ENCODE results near the gene HDAC10.
"Not testable (repeated sequence)": the region's sequence is repeated elsewhere in the genome, so short reads cannot be mapped to it uniquely, and the experiment has no call there.

The HDAC10 gene

GRCh38 chr22:50216684-50217520 lies 34.2 kb downstream of the HDAC10 start:
- no peak for DNase-seq (ENCODE audit: low spot score)

GRCh38 chr22:50216055-50216683 lies 34.9 kb downstream of the HDAC10 start:
- DNase-seq (ENCODE audit: low spot score): no peak

- DNase-seq (ENCODE audit: low spot score): no peak
Observed at GRCh38 chr22:50215297-50216054, 35.6 kb downstream of the HDAC10 start.

GRCh38 chr22:50213263-50213662 lies 37.8 kb downstream of the HDAC10 start:
- DNase-seq (ENCODE audit: low spot score): no peak

- DNase-seq (ENCODE audit: low spot score): no peak
Observed at GRCh38 chr22:50211147-50211546, 39.9 kb downstream of the HDAC10 start.

GRCh38 chr22:50210378-50211139 lies 40.5 kb downstream of the HDAC10 start:
- no peak for DNase-seq (ENCODE audit: low spot score)

GRCh38 chr22:50209893-50210292 lies 41.2 kb downstream of the HDAC10 start:
- peak; percentile 88 for DNase-seq (ENCODE audit: low spot score)

GRCh38 chr22:50208939-50209892 lies 41.8 kb downstream of the HDAC10 start:
- no peak for DNase-seq (ENCODE audit: low spot score)

GRCh38 chr22:50208430-50208938 lies 42.6 kb downstream of the HDAC10 start:
- no peak for DNase-seq (ENCODE audit: low spot score)

GRCh38 chr22:50207383-50208140 lies 43.5 kb downstream of the HDAC10 start:
- no peak for DNase-seq (ENCODE audit: low spot score)

- DNase-seq (ENCODE audit: low spot score): peak; percentile 87
Observed at GRCh38 chr22:50206599-50206998, 44.5 kb downstream of the HDAC10 start.

- no peak for DNase-seq (ENCODE audit: low spot score)
Observed at GRCh38 chr22:50205781-50206569, 45.1 kb downstream of the HDAC10 start.

- not testable (repeated sequence) for DNase-seq (ENCODE audit: low spot score)
Observed at GRCh38 chr22:50204998-50205397, 46.1 kb downstream of the HDAC10 start.

- no peak for DNase-seq (ENCODE audit: low spot score)
Observed at GRCh38 chr22:50204571-50204970, 46.5 kb downstream of the HDAC10 start.

GRCh38 chr22:50203288-50203687 lies 47.8 kb downstream of the HDAC10 start:
- DNase-seq (ENCODE audit: low spot score): no peak

GRCh38 chr22:50202130-50202666 lies 48.9 kb downstream of the HDAC10 start:
- no peak for DNase-seq (ENCODE audit: low spot score)

GRCh38 chr22:50201191-50202129 lies 49.6 kb downstream of the HDAC10 start:
- DNase-seq (ENCODE audit: low spot score): peak; percentile 66

Data from AG20443 (cell line).